H9 (cell line): Measurements from ENCODE around the gene BBC3. TPM values are rescaled to one million over a fixed set of nuclear protein-coding genes. Genes with fewer than 3 reads are reported as not detected.
A peak's percentile ranks its signal among the peaks of the same experiment; 100 is the strongest.

Source experiments
- DNase-seq: peaks from one replicate; pipeline ENCODE4 v3.0.0-alpha.2; 2017
- H2AFZ ChIP-seq: one replicate; pipeline ENCODE4 v1.6.1; 2013; ENCODE audit warnings: mild to moderate bottlenecking, low read length, control low read depth, moderate library complexity
- H2AK5ac ChIP-seq: 2 replicates; pipeline ENCODE4 v1.6.1; 2013; ENCODE audit warnings: low read length, control low read depth, mixed read lengths; ENCODE audit not compliant: insufficient read length
- H2BK120ac ChIP-seq: one replicate; pipeline ENCODE4 v1.6.1; 2013; ENCODE audit warnings: low read depth, mild to moderate bottlenecking, low read length, control low read depth, inconsistent platforms; ENCODE audit not compliant: poor library complexity, severe bottlenecking
- H2BK12ac ChIP-seq: 2 replicates; pipeline ENCODE4 v1.6.1; 2013; ENCODE audit warnings: low read length, control low read depth, mixed read lengths, low read depth; ENCODE audit not compliant: insufficient read length
- H2BK15ac ChIP-seq: 2 replicates; pipeline ENCODE4 v1.6.1; 2013; ENCODE audit warnings: low read depth, low read length, control low read depth
- H2BK20ac ChIP-seq: one replicate; pipeline ENCODE4 v1.6.1; 2013; ENCODE audit warnings: low read depth, mild to moderate bottlenecking, low read length, control low read depth, inconsistent platforms; ENCODE audit not compliant: poor library complexity, severe bottlenecking
- H2BK5ac ChIP-seq: 2 replicates; pipeline ENCODE4 v1.6.1; 2013; ENCODE audit warnings: low read length, control low read depth, mixed read lengths; ENCODE audit not compliant: insufficient read length
- H3K14ac ChIP-seq: 2 replicates; pipeline ENCODE4 v1.6.1; 2013; ENCODE audit warnings: low read length, control low read depth; ENCODE audit not compliant: insufficient read depth
- H3K18ac ChIP-seq: 2 replicates; pipeline ENCODE4 v1.6.1; 2013; ENCODE audit warnings: low read depth, mild to moderate bottlenecking, mixed read lengths, low read length, control low read depth; ENCODE audit not compliant: insufficient read length
- H3K23ac ChIP-seq: 2 replicates; pipeline ENCODE4 v1.6.1; 2013; ENCODE audit warnings: low read length, control low read depth, mixed read lengths, low read depth; ENCODE audit not compliant: insufficient read length
- H3K23me2 ChIP-seq: 2 replicates; pipeline ENCODE4 v1.6.1; 2013; ENCODE audit warnings: low read depth, mild to moderate bottlenecking, mixed read lengths, low read length, control low read depth; ENCODE audit not compliant: insufficient read length, poor library complexity, severe bottlenecking
- H3K27ac ChIP-seq: 2 replicates; pipeline ENCODE4 v1.5.1; 2013; ENCODE audit warnings: low read length, control low read depth, mixed read lengths, low read depth; ENCODE audit not compliant: insufficient read length
- H3K27me3 ChIP-seq: 2 replicates; pipeline ENCODE4 v1.6.1; 2013; ENCODE audit warnings: low read length, control low read depth, inconsistent platforms; ENCODE audit not compliant: insufficient read depth
- H3K4ac ChIP-seq: 2 replicates; pipeline ENCODE4 v1.6.1; 2013; ENCODE audit warnings: low read depth, mild to moderate bottlenecking, control low read depth, inconsistent platforms, low read length, moderate library complexity
- H3K4me1 ChIP-seq: 2 replicates; pipeline ENCODE4 v1.6.1; 2013; ENCODE audit warnings: low read length, control low read depth, inconsistent platforms; ENCODE audit not compliant: insufficient read depth
- H3K4me2 ChIP-seq: 2 replicates; pipeline ENCODE4 v1.6.1; 2013; ENCODE audit warnings: low read length, control low read depth, mixed read lengths; ENCODE audit not compliant: insufficient read length, insufficient read depth
- H3K56ac ChIP-seq: 2 replicates; pipeline ENCODE4 v1.6.1; 2013; ENCODE audit warnings: low read depth, mild to moderate bottlenecking, mixed read lengths, low read length, control low read depth; ENCODE audit not compliant: insufficient read length
- H3K79me1 ChIP-seq: 2 replicates; pipeline ENCODE4 v1.6.1; 2013; ENCODE audit warnings: low read depth, mild to moderate bottlenecking, moderate library complexity, low read length, control low read depth, inconsistent platforms; ENCODE audit not compliant: insufficient read depth, poor library complexity, severe bottlenecking
- H3K79me2 ChIP-seq: 2 replicates; pipeline ENCODE4 v1.6.1; 2013; ENCODE audit warnings: low read length, control low read depth, inconsistent platforms; ENCODE audit not compliant: insufficient read depth
- H3K9ac ChIP-seq: 2 replicates; pipeline ENCODE4 v1.6.1; 2013; ENCODE audit warnings: low read length, control low read depth, mixed read lengths; ENCODE audit not compliant: insufficient read length; ENCODE audit errors: extremely low read depth
- H3K9me3 ChIP-seq: one replicate; pipeline ENCODE4 v1.6.1; 2013; ENCODE audit warnings: low read depth, low read length, inconsistent platforms; ENCODE audit not compliant: control insufficient read depth
- H3T11ph ChIP-seq: one replicate; pipeline ENCODE4 v1.6.1; 2013; ENCODE audit warnings: mild to moderate bottlenecking, low read length, control low read depth, inconsistent platforms
- H4K20me1 ChIP-seq: one replicate; pipeline ENCODE4 v1.6.1; 2013; ENCODE audit not compliant: control insufficient read depth, insufficient read length, insufficient read depth
- H4K5ac ChIP-seq: 2 replicates; pipeline ENCODE4 v1.6.1; 2013; ENCODE audit warnings: low read depth, mild to moderate bottlenecking, mixed read lengths, low read length, control low read depth; ENCODE audit not compliant: insufficient read length
- H4K8ac ChIP-seq: replicated peaks from 2 replicates; pipeline ENCODE4 v1.6.1; 2013; ENCODE audit warnings: low read length, control low read depth, mixed read lengths, low read depth; ENCODE audit not compliant: insufficient read length
- H4K91ac ChIP-seq: 2 replicates; pipeline ENCODE4 v1.6.1; 2013; ENCODE audit warnings: low read depth, mild to moderate bottlenecking, moderate library complexity, mixed read lengths, low read length, control low read depth; ENCODE audit not compliant: insufficient read length
- H3K27ac Mint-ChIP-seq, 3 experiments: 2 replicates in 2 of 3; 3 replicates in 1 of 3; pipeline ENCODE4 v1.8.0; 2020 to 2021; ENCODE audit warnings: mixed read lengths in 3 of 3, mild to moderate bottlenecking in 1 of 3, moderate library complexity in 1 of 3
- H3K27me3 Mint-ChIP-seq: 2 replicates; pipeline ENCODE4 v1.8.0; 2021; ENCODE audit warnings: low read depth, mild to moderate bottlenecking, moderate library complexity, mixed read lengths
- H3K36me3 Mint-ChIP-seq, 3 experiments: 2 replicates in 2 of 3; 3 replicates in 1 of 3; pipeline ENCODE4 v1.8.0; 2020 to 2021; ENCODE audit warnings: low read depth in 3 of 3, mixed read lengths in 3 of 3; ENCODE audit not compliant: insufficient read depth in 1 of 3
- H3K4me1 Mint-ChIP-seq, 2 experiments: 2 replicates each; pipeline ENCODE4 v1.8.0; 2020; ENCODE audit warnings: mixed read lengths in 2 of 2
- H3K4me3 Mint-ChIP-seq, 2 experiments: 2 replicates in 1 of 2; 3 replicates in 1 of 2; pipeline ENCODE4 v1.8.0; 2020 to 2021; ENCODE audit warnings: mild to moderate bottlenecking in 2 of 2, mixed read lengths in 2 of 2, moderate library complexity in 1 of 2
- H3K9me3 Mint-ChIP-seq, 2 experiments: 2 replicates in 1 of 2; 3 replicates in 1 of 2; pipeline ENCODE4 v1.8.0; 2020; ENCODE audit warnings: mild to moderate bottlenecking in 2 of 2, mixed read lengths in 2 of 2, moderate library complexity in 1 of 2
- CTCF ChIP-seq: fragments of 200-600 bp; sonication (generic); conservative IDR thresholded peaks from 3 replicates; pipeline ENCODE4 v1.8.0; 2021; ENCODE audit warnings: antibody characterized with exemption, mild to moderate bottlenecking
- WGBS: extraction: QIAGEN DNeasy Blood & Tissue Kit; methylation state at CpG from one replicate; pipeline ENCODE4 v1.1.7; 2013; ENCODE audit warnings: missing lambda C conversion rate, low lambda C conversion rate, mixed read lengths; ENCODE audit not compliant: insufficient read length; ENCODE audit errors: extremely low coverage; 5-methylcytosine and 5-hydroxymethylcytosine counted together
- total RNA-seq: library from RNA; stranded (reverse); gene quantifications from 2 replicates; pipeline ENCODE4 v1.2.1, GENCODE V29; 2021

The BBC3 gene
- total RNA-seq, 1 experiment from 2014 or later, result 23.2 TPM

DNA sequence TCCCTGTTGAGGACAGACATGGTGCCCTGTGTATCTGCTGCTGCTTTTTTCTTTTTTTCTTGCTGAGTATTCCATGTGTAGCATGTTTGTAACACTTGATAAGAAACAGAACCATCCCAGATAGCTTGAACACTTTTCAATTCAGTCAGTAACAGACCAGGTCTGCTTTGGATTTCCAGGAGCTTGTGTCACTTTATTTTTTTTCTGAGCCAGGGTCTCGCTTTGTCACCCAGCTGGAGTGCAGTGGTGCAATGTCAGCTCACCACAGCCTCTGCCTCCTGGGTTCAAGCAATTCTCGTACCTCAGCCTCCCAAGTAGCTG lies 43.7 kb downstream of the BBC3 start:
- Mint-ChIP-seq H3K4me3 (no peak overlapping the region), H3K9me3 (no peaks in the 10 kb centered on the region), H3K36me3 (peaks cover 36 to 71% (median 56%) of the 10 kb centered on the region in 3 experiments), H3K27me3 (no peaks in the 10 kb centered on the region), H3K27ac (peak overlapping the region in 2 of 3 experiments; percentile 18 to 44; a peak in 1 of 7 replicates), H3K4me1 (peaks cover 7 to 12% of the 10 kb centered on the region in 2 experiments)
- Histone ChIP-seq H3K14ac (no peak overlapping the region), H3K27me3 (no peaks in the 10 kb centered on the region), H2AK5ac (no peak overlapping the region), H3K23ac (no peak overlapping the region), H2BK120ac (no peak overlapping the region), H4K5ac (no peak overlapping the region), H3K79me1 (peaks cover 8% of the 10 kb centered on the region), H4K20me1 (no peaks in the 10 kb centered on the region), H3K4me1 (no peaks in the 10 kb centered on the region), H3K9me3 (no peaks in the 10 kb centered on the region), H3K23me2 (no peaks in the 10 kb centered on the region), H2BK15ac (no peak overlapping the region), H4K91ac (no peak overlapping the region), H2BK20ac (no peak overlapping the region), H3K4ac (no peak overlapping the region), H2AFZ (no peak overlapping the region), H2BK12ac (no peak overlapping the region), H3T11ph (no peak overlapping the region), H3K4me2 (no peak overlapping the region), H2BK5ac (no peak overlapping the region), H3K56ac (no peak overlapping the region), H3K27ac (no peak overlapping the region), H4K8ac (no peak overlapping the region), H3K9ac (no peak overlapping the region), H3K79me2 (0 out of 2 replicates have a peak, but pooled peaks cover 1% of the 10 kb centered on the region), H3K18ac (no peak overlapping the region)
- WGBS, result no CpG with 5 or more reads among the region's 2 CpGs
- no peak for TF ChIP-seq CTCF
- no peak for DNase-seq
